ENCODE results near the gene MADD.

Gene MADD

GRCh38 chr11:47257517-47258316 is 12.2 kb upstream of the MADD start, which contains the start of gene NR1H3:
TSS of gene NR1H3 (plus strand) at chr11:47257996. CDS start at chr11:47259217, 1,221 bp downstream.
- peak within 1 kb of the TSS; percentile 21 to 43 for H3K4me3 ChIP-seq (replicated peaks in 1 of 2; ENCODE audit: low read depth in 2 of 2, low read length in 2 of 2)

GRCh38 chr11:47258317-47258902 is 11.5 kb upstream of the MADD start:
- peak overlapping the region; percentile 21 to 43 for H3K4me3 ChIP-seq (replicated peaks in 1 of 2; ENCODE audit: low read depth in 2 of 2, low read length in 2 of 2)
- DNase-seq (ENCODE audit: low read depth in 2 of 2) = no peak
- TF ChIP-seq CTCF (IDR thresholded peaks at IDR 0.05; ENCODE audit: low read depth, low read length) = no peak

More at GRCh38 chr11:47257517-47258316, 12.2 kb upstream of the MADD start, which contains the start of gene NR1H3:
- DNase-seq (ENCODE audit: low read depth in 2 of 2) = peak; percentile 61 to 97
- TF ChIP-seq CTCF (IDR thresholded peaks at IDR 0.05; ENCODE audit: low read depth, low read length) = peak; percentile 73

GRCh38 chr11:47259232-47259977 is 10.5 kb upstream of the MADD start:
- DNase-seq (ENCODE audit: low read depth in 2 of 2) = peak; percentile 54 to 63
- no peak overlapping the region for H3K4me3 ChIP-seq (replicated peaks in 1 of 2; ENCODE audit: low read depth in 2 of 2, low read length in 2 of 2)
- peak; percentile 76 for TF ChIP-seq CTCF (IDR thresholded peaks at IDR 0.05; ENCODE audit: low read depth, low read length)

GRCh38 chr11:47260366-47260765 is 9.6 kb upstream of the MADD start:
- no peak for DNase-seq (ENCODE audit: low read depth in 2 of 2)
- no peak for TF ChIP-seq CTCF (IDR thresholded peaks at IDR 0.05; ENCODE audit: low read depth, low read length)

GRCh38 chr11:47261291-47261800 is 8.6 kb upstream of the MADD start:
- no peak for TF ChIP-seq CTCF (IDR thresholded peaks at IDR 0.05; ENCODE audit: low read depth, low read length)
- no peak overlapping the region for H3K4me3 ChIP-seq (replicated peaks in 1 of 2; ENCODE audit: low read depth in 2 of 2, low read length in 2 of 2)
- no peak for DNase-seq (ENCODE audit: low read depth in 2 of 2)

More at GRCh38 chr11:47260366-47260765, 9.6 kb upstream of the MADD start:
- no peak overlapping the region for H3K4me3 ChIP-seq (replicated peaks in 1 of 2; ENCODE audit: low read depth in 2 of 2, low read length in 2 of 2)

- no peak for TF ChIP-seq CTCF (IDR thresholded peaks at IDR 0.05; ENCODE audit: low read depth, low read length)
- no peak for DNase-seq (ENCODE audit: low read depth in 2 of 2)
- no peak overlapping the region for H3K4me3 ChIP-seq (replicated peaks in 1 of 2; ENCODE audit: low read depth in 2 of 2, low read length in 2 of 2)
These were observed 5.8 kb upstream of the MADD start for GRCh38 chr11:47264119-47264518.

Data from cardiac fibroblast (primary cell).